ENCODE results near the gene LAMP1. TPM values are rescaled to one million over a fixed set of nuclear protein-coding genes. Genes with fewer than 3 reads are reported as not detected.
"Not testable (repeated sequence)": the region's sequence is repeated elsewhere in the genome, so short reads cannot be mapped to it uniquely, and the experiment has no call there.

LAMP1 gene
- total RNA-seq, 1 donor = 216 TPM

GRCh38 chr13:113260996-113261395 lies 36.0 kb upstream of the LAMP1 start:
- no peak overlapping the region for H2AFZ ChIP-seq (ENCODE audit: low read length)
- peaks cover 3% of the 10 kb centered on the region for H4K20me1 ChIP-seq (ENCODE audit: insufficient read depth, low read length)
- H3K79me2 ChIP-seq (ENCODE audit: insufficient read depth, low read length) = no peaks in the 10 kb centered on the region
- no peaks in the 10 kb centered on the region for H3K27me3 ChIP-seq (ENCODE audit: insufficient read depth, low read length)
- no peaks in the 10 kb centered on the region for H3K9me3 ChIP-seq (ENCODE audit: low read depth, low read length)
- H3K4me1 ChIP-seq (ENCODE audit: insufficient read depth, low read length) = no peaks in the 10 kb centered on the region
- H3K27ac ChIP-seq (ENCODE audit: low read depth, low read length) = no peak overlapping the region
- H3K36me3 ChIP-seq (ENCODE audit: insufficient read depth, low read length) = peaks cover 66% of the 10 kb centered on the region
- no peak overlapping the region for H3K4me2 ChIP-seq (ENCODE audit: insufficient read depth, low read length)
- H3K4me3 ChIP-seq (ENCODE audit: insufficient read depth, low read length) = no peak overlapping the region
- DNase-seq (ENCODE audit: insufficient read length, low spot score, missing footprints) = no peak
- no peak for TF ChIP-seq CTCF (IDR thresholded peaks at IDR 0.05; ENCODE audit: extremely low read depth, low read depth, low read length)

- not testable (repeated sequence) for DNase-seq (ENCODE audit: insufficient read length, low spot score, missing footprints); H3K27ac ChIP-seq (ENCODE audit: low read depth, low read length); H2AFZ ChIP-seq (ENCODE audit: low read length); H3K4me1 ChIP-seq (ENCODE audit: insufficient read depth, low read length); H3K27me3 ChIP-seq (ENCODE audit: insufficient read depth, low read length); H4K20me1 ChIP-seq (ENCODE audit: insufficient read depth, low read length); H3K79me2 ChIP-seq (ENCODE audit: insufficient read depth, low read length); H3K4me2 ChIP-seq (ENCODE audit: insufficient read depth, low read length); H3K9me3 ChIP-seq (ENCODE audit: low read depth, low read length); H3K4me3 ChIP-seq (ENCODE audit: insufficient read depth, low read length)
- H3K36me3 ChIP-seq (ENCODE audit: insufficient read depth, low read length) = peaks cover 48% of the 10 kb centered on the region
These were observed 34.0 kb upstream of the LAMP1 start for GRCh38 chr13:113263016-113263415.

- no peaks in the 10 kb centered on the region for H4K20me1 ChIP-seq (ENCODE audit: insufficient read depth, low read length)
- peaks cover 19% of the 10 kb centered on the region for H3K36me3 ChIP-seq (ENCODE audit: insufficient read depth, low read length)
- TF ChIP-seq CTCF (IDR thresholded peaks at IDR 0.05; ENCODE audit: extremely low read depth, low read depth, low read length) = no peak
These were observed 29.2 kb upstream of the LAMP1 start for GRCh38 chr13:113267642-113268405.

GRCh38 chr13:113272031-113272430 lies 25.0 kb upstream of the LAMP1 start:
- no peak overlapping the region for H3K27ac ChIP-seq (ENCODE audit: low read depth, low read length)
- no peaks in the 10 kb centered on the region for H3K36me3 ChIP-seq (ENCODE audit: insufficient read depth, low read length)
- H3K4me2 ChIP-seq (ENCODE audit: insufficient read depth, low read length) = no peak overlapping the region
- no peaks in the 10 kb centered on the region for H4K20me1 ChIP-seq (ENCODE audit: insufficient read depth, low read length)
- no peak for DNase-seq (ENCODE audit: insufficient read length, low spot score, missing footprints)
- H2AFZ ChIP-seq (ENCODE audit: low read length) = no peak overlapping the region
- no peak overlapping the region for H3K4me3 ChIP-seq (ENCODE audit: insufficient read depth, low read length)
- H3K27me3 ChIP-seq (ENCODE audit: insufficient read depth, low read length) = no peaks in the 10 kb centered on the region
- TF ChIP-seq CTCF (IDR thresholded peaks at IDR 0.05; ENCODE audit: extremely low read depth, low read depth, low read length) = no peak
- H3K9me3 ChIP-seq (ENCODE audit: low read depth, low read length) = no peaks in the 10 kb centered on the region
- peaks cover 18% of the 10 kb centered on the region for H3K4me1 ChIP-seq (ENCODE audit: insufficient read depth, low read length)
- H3K79me2 ChIP-seq (ENCODE audit: insufficient read depth, low read length) = no peaks in the 10 kb centered on the region

More at GRCh38 chr13:113267642-113268405, 29.2 kb upstream of the LAMP1 start:
- H3K27ac ChIP-seq (ENCODE audit: low read depth, low read length) = no peak overlapping the region
- DNase-seq (ENCODE audit: insufficient read length, low spot score, missing footprints) = peak; percentile 34
- H3K27me3 ChIP-seq (ENCODE audit: insufficient read depth, low read length) = no peaks in the 10 kb centered on the region
- H3K4me2 ChIP-seq (ENCODE audit: insufficient read depth, low read length) = no peak overlapping the region
- H3K4me1 ChIP-seq (ENCODE audit: insufficient read depth, low read length) = no peaks in the 10 kb centered on the region
- no peak overlapping the region for H2AFZ ChIP-seq (ENCODE audit: low read length)
- H3K79me2 ChIP-seq (ENCODE audit: insufficient read depth, low read length) = no peaks in the 10 kb centered on the region
- no peaks in the 10 kb centered on the region for H3K9me3 ChIP-seq (ENCODE audit: low read depth, low read length)
- no peak overlapping the region for H3K4me3 ChIP-seq (ENCODE audit: insufficient read depth, low read length)

All from osteoblast (primary cell).